Keratinocyte (primary cell): ENCODE data around the gene ZPLD1. TPM values are rescaled to one million over a fixed set of nuclear protein-coding genes. Genes with fewer than 3 reads are reported as not detected.

ENCODE experiments used
- DNase-seq: peaks from one replicate; pipeline ENCODE4 v3.0.0-alpha.2; 2011; ENCODE audit warnings: low read depth, missing footprints, low spot score
- FAIRE-seq: peaks from 2 replicates; lab custom pipeline; 2011; peaks lifted over from hg19 to GRCh38; lab: Jason Lieb, UNC
- H2AFZ ChIP-seq: 2 replicates; pipeline ENCODE4 v1.6.0; 2012; ENCODE audit warnings: low read length, control low read depth, inconsistent platforms; ENCODE audit not compliant: control insufficient read depth
- H3K27ac ChIP-seq: 2 replicates; pipeline ENCODE4 v1.5.1; 2011; ENCODE audit warnings: low read length; ENCODE audit not compliant: control insufficient read depth, insufficient read depth
- H3K27me3 ChIP-seq: 3 replicates; pipeline ENCODE4 v1.6.0; 2011; ENCODE audit warnings: low read length; ENCODE audit not compliant: control insufficient read depth, insufficient read depth; ENCODE audit errors: extremely low read depth
- H3K36me3 ChIP-seq, 2 experiments: 2 replicates in 1 of 2; 3 replicates in 1 of 2; pipeline ENCODE4 v1.5.1; 2011; ENCODE audit warnings: low read length in 2 of 2, mild to moderate bottlenecking in 1 of 2; ENCODE audit not compliant: control insufficient read depth in 2 of 2, insufficient read depth in 2 of 2; ENCODE audit errors: extremely low read depth in 1 of 2
- H3K4me1 ChIP-seq: 3 replicates; pipeline ENCODE4 v1.5.1; 2011; ENCODE audit warnings: low read length; ENCODE audit not compliant: control insufficient read depth, insufficient read depth; ENCODE audit errors: extremely low read depth
- H3K4me2 ChIP-seq: 3 replicates; pipeline ENCODE4 v1.6.0; 2011; ENCODE audit warnings: low read depth, low read length; ENCODE audit not compliant: control insufficient read depth, insufficient read depth; ENCODE audit errors: extremely low read depth
- H3K4me3 ChIP-seq, 3 experiments: fragments of 200-600 bp in 1 of 3; sonication (generic) in 1 of 3; 2 replicates in 2 of 3; 3 replicates in 1 of 3; pipeline ENCODE4 v1.5.1; 2011 to 2016; ENCODE audit warnings: low read length in 3 of 3, mild to moderate bottlenecking in 3 of 3, control low read depth in 2 of 3, inconsistent platforms in 1 of 3, low read depth in 1 of 3, mixed read lengths in 1 of 3, mixed run types in 1 of 3, moderate library complexity in 1 of 3; ENCODE audit not compliant: control insufficient read depth in 2 of 3, insufficient read depth in 2 of 3; ENCODE audit errors: extremely low read depth in 1 of 3
- H3K79me2 ChIP-seq: 2 replicates; pipeline ENCODE4 v1.6.0; 2012; ENCODE audit warnings: low read length; ENCODE audit not compliant: control insufficient read depth, insufficient read depth
- H3K9ac ChIP-seq: 3 replicates; pipeline ENCODE4 v1.6.0; 2011; ENCODE audit warnings: low read length; ENCODE audit not compliant: control insufficient read depth, insufficient read depth; ENCODE audit errors: extremely low read depth
- H3K9me1 ChIP-seq: 3 replicates; pipeline ENCODE4 v1.6.0; 2011; ENCODE audit warnings: low read length; ENCODE audit not compliant: control insufficient read depth, insufficient read depth; ENCODE audit errors: extremely low read depth
- H3K9me3 ChIP-seq: 2 replicates; pipeline ENCODE4 v1.5.1; 2012; ENCODE audit warnings: low read depth, low read length; ENCODE audit not compliant: control insufficient read depth
- H4K20me1 ChIP-seq: 3 replicates; pipeline ENCODE4 v1.6.0; 2011; ENCODE audit warnings: low read length; ENCODE audit not compliant: control insufficient read depth, insufficient read depth; ENCODE audit errors: extremely low read depth
- EZH2 ChIP-seq: IDR thresholded peaks from one replicate; pipeline ENCODE4 v1.6.1; 2012; ENCODE audit warnings: inconsistent platforms, mild to moderate bottlenecking, low read length, moderate library complexity
- dilution Hi-C: fragments of 300-500 bp; cut with MboI; formaldehyde crosslinking; loops from one replicate; pipeline ENCODE4 v1.7.0; 2020; ENCODE audit warnings: low sequenced_read_pairs; ENCODE audit not compliant: extremely low pct_ligation_motif_present
- polyA plus RNA-seq, 5 experiments: library from polyadenylated mRNA; depleted of rRNA in 3 of 5; stranded (reverse) in 3 of 5; stranded (forward) in 1 of 5; unstranded in 1 of 5; fragments of >200 nt; gene quantifications; 1 replicate in 1 of 5; 2 replicates in 3 of 5; 3 replicates in 1 of 5; pipeline versions ENCODE4 v1.2.1 to v1.2.3, GENCODE V29; 2011 to 2012; ENCODE audit warnings: missing spikeins in 2 of 5, low read depth in 1 of 5, low replicate concordance in 1 of 5
- TF ChIP-seq, protein P1 (sequence below), 3 experiments: IDR thresholded peaks in 1 of 3; conservative IDR thresholded peaks in 1 of 3; optimal IDR thresholded peaks in 1 of 3; 2 replicates in 2 of 3; 3 replicates in 1 of 3; pipeline versions ENCODE3 to v1.5.1; 2011; ENCODE audit warnings: low read length in 3 of 3, mild to moderate bottlenecking in 3 of 3, moderate library complexity in 2 of 3, control low read depth in 1 of 3, inconsistent platforms in 1 of 3; ENCODE audit not compliant: insufficient read depth in 2 of 3; ENCODE audit errors: extremely low read depth in 1 of 3

ZPLD1 gene
- polyA plus RNA-seq, 1 donor (not counting 4 experiments of a cell fraction or from before 2014, with no cell fraction given): 2.1 TPM

DNA sequence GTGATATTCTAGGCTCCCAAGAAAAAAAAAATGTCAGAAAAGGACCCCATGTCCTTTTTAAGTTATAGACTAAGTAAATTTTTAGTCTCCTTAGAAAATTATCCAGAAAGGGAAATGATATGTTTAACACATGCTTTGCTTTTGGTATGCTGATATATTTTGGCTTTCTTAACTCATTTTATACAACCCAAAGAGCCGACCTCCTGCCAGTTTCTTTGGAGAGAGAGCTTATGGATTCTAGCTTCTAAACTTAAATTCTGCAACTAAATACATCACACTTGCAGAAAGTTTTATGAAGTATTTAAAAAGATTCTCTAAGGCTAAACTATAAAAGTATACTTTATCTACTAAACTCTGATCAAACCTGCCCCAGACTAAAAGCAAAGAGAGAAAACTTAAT lies 43.9 kb upstream of the ZPLD1 start:
- FAIRE-seq: no peak
- dilution Hi-C loops: no loop called here
- H3K4me3 ChIP-seq: no peak overlapping the region

DNA sequence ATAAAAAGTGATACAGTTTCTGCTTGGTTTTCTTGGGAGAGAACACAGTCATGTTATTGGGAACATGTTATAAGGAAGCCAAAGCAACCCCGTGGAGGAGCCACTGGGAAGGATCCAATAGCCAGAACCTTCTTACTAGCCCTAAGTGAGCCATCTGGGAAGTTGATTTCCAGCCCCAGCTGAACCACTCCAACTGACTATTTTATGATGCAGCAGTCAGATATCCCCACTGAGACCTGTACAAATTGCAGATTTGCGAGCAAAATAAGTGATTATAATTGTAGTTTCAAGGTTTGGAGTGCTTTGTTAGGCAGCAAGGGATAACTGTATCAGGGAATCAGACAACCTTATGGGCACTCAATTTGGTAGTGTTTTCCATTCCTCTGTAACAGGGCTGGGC lies 43.3 kb upstream of the ZPLD1 start:
- TF ChIP-seq, protein P1, sequence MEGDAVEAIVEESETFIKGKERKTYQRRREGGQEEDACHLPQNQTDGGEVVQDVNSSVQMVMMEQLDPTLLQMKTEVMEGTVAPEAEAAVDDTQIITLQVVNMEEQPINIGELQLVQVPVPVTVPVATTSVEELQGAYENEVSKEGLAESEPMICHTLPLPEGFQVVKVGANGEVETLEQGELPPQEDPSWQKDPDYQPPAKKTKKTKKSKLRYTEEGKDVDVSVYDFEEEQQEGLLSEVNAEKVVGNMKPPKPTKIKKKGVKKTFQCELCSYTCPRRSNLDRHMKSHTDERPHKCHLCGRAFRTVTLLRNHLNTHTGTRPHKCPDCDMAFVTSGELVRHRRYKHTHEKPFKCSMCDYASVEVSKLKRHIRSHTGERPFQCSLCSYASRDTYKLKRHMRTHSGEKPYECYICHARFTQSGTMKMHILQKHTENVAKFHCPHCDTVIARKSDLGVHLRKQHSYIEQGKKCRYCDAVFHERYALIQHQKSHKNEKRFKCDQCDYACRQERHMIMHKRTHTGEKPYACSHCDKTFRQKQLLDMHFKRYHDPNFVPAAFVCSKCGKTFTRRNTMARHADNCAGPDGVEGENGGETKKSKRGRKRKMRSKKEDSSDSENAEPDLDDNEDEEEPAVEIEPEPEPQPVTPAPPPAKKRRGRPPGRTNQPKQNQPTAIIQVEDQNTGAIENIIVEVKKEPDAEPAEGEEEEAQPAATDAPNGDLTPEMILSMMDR (optimal IDR thresholded peaks at IDR 0.05 in 1 of 3, IDR thresholded peaks at IDR 0.05 in 1 of 3, conservative IDR thresholded peaks at IDR 0.05 in 1 of 3; ENCODE audit: extremely low read depth in 1 of 3, insufficient read depth in 2 of 3, low read length in 3 of 3): no peak
- no peak for TF ChIP-seq EZH2
- Histone ChIP-seq H3K4me2 (no peak overlapping the region), H4K20me1 (no peaks in the 10 kb centered on the region), H2AFZ (no peak overlapping the region), H3K4me3 (no peak overlapping the region), H3K9me1 (no peaks in the 10 kb centered on the region), H3K27ac (no peak overlapping the region), H3K36me3 (no peaks in the 10 kb centered on the region), H3K9me3 (no peaks in the 10 kb centered on the region), H3K79me2 (no peaks in the 10 kb centered on the region), H3K4me1 (no peaks in the 10 kb centered on the region), H3K9ac (no peak overlapping the region), H3K27me3 (no peaks in the 10 kb centered on the region)
- dilution Hi-C loops: no loop called here
- DNase-seq (no peak), FAIRE-seq (no peak)

More for the DNA sequence above, 43.9 kb upstream of the ZPLD1 start:
- H3K79me2 ChIP-seq: no peaks in the 10 kb centered on the region
- H3K4me1 ChIP-seq: no peaks in the 10 kb centered on the region
- H3K4me2 ChIP-seq: no peak overlapping the region
- H3K27me3 ChIP-seq: no peaks in the 10 kb centered on the region
- no peaks in the 10 kb centered on the region for H4K20me1 ChIP-seq
- H3K9me1 ChIP-seq: no peaks in the 10 kb centered on the region
- no peak overlapping the region for H3K9ac ChIP-seq
- no peak for DNase-seq
- no peak overlapping the region for H2AFZ ChIP-seq
- no peaks in the 10 kb centered on the region for H3K36me3 ChIP-seq
- no peaks in the 10 kb centered on the region for H3K9me3 ChIP-seq
- H3K27ac ChIP-seq: no peak overlapping the region
- TF ChIP-seq, protein P1 (optimal IDR thresholded peaks at IDR 0.05 in 1 of 3, IDR thresholded peaks at IDR 0.05 in 1 of 3, conservative IDR thresholded peaks at IDR 0.05 in 1 of 3; ENCODE audit: extremely low read depth in 1 of 3, insufficient read depth in 2 of 3, low read length in 3 of 3): no peak
- no peak for TF ChIP-seq EZH2
